GM23338 (cell line): ENCODE data around the gene NTM.

Source experiments
- CTCF ChIP-seq, 2 experiments: fragments of 200-600 bp in 1 of 2; sonication (generic) in 1 of 2; conservative IDR thresholded peaks; 2 replicates each; pipeline versions ENCODE4 v1.5.1 to v1.6.1; 2016 to 2017; ENCODE audit warnings: antibody characterized with exemption in 2 of 2, low read depth in 2 of 2, mild to moderate bottlenecking in 2 of 2, moderate library complexity in 1 of 2
- POLR2AphosphoS5 ChIP-seq: IDR thresholded peaks from 2 replicates; pipeline ENCODE4 v1.6.1; 2016; ENCODE audit warnings: antibody characterized with exemption, low read depth
- ZNF331 ChIP-seq: fragments of 250-450 bp; sonication (Bioruptor Pico); IDR thresholded peaks from 2 replicates; pipeline ENCODE4 v1.5.0; 2020; ENCODE audit warnings: low read depth, mild to moderate bottlenecking, moderate library complexity
- TF ChIP-seq, protein P1 (sequence below): IDR thresholded peaks from one replicate; pipeline ENCODE4 v1.6.1; 2018; ENCODE audit warnings: antibody characterized with exemption; ENCODE audit not compliant: unreplicated experiment

DNA sequence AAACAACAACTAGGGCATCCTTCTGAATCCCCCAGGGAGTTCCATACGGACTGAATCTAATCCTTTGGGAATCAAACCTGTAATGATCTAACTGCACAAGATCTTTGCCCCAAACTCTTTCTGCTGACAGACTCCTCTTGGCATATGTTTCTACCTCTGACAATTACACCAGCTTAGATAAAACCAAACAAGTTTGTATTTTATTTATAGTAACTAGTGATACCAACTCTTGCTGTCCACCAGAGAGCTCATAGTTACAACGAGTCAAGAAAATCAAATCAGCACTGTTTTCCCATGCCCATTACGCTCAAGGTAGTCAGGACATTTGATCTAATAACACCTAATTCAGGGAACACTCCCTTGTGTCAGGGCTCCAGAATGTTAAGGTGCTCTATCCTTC, 972.0 kb downstream of the NTM start:
- no peak for TF ChIP-seq POLR2AphosphoS5
- no peak for TF ChIP-seq CTCF (conservative IDR thresholded peaks at IDR 0.05; ENCODE audit: low read depth in 2 of 2)
- no peak for TF ChIP-seq ZNF331 (CRISPR knock-in tag)
- TF ChIP-seq, protein P1, sequence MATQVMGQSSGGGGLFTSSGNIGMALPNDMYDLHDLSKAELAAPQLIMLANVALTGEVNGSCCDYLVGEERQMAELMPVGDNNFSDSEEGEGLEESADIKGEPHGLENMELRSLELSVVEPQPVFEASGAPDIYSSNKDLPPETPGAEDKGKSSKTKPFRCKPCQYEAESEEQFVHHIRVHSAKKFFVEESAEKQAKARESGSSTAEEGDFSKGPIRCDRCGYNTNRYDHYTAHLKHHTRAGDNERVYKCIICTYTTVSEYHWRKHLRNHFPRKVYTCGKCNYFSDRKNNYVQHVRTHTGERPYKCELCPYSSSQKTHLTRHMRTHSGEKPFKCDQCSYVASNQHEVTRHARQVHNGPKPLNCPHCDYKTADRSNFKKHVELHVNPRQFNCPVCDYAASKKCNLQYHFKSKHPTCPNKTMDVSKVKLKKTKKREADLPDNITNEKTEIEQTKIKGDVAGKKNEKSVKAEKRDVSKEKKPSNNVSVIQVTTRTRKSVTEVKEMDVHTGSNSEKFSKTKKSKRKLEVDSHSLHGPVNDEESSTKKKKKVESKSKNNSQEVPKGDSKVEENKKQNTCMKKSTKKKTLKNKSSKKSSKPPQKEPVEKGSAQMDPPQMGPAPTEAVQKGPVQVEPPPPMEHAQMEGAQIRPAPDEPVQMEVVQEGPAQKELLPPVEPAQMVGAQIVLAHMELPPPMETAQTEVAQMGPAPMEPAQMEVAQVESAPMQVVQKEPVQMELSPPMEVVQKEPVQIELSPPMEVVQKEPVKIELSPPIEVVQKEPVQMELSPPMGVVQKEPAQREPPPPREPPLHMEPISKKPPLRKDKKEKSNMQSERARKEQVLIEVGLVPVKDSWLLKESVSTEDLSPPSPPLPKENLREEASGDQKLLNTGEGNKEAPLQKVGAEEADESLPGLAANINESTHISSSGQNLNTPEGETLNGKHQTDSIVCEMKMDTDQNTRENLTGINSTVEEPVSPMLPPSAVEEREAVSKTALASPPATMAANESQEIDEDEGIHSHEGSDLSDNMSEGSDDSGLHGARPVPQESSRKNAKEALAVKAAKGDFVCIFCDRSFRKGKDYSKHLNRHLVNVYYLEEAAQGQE, result no peak
